ENCODE measurements around the gene CDH23.

GRCh38 chr10:71419002-71419540 lies 22.4 kb downstream of the CDH23 start:
- TF ChIP-seq CTCF (IDR thresholded peaks at IDR 0.05 in 8 of 11, conservative IDR thresholded peaks at IDR 0.05 in 3 of 11) (no peak), POLR2A (IDR thresholded peaks at IDR 0.05) (no peak)
